ENCODE data around the gene ANP32E.

DNA sequence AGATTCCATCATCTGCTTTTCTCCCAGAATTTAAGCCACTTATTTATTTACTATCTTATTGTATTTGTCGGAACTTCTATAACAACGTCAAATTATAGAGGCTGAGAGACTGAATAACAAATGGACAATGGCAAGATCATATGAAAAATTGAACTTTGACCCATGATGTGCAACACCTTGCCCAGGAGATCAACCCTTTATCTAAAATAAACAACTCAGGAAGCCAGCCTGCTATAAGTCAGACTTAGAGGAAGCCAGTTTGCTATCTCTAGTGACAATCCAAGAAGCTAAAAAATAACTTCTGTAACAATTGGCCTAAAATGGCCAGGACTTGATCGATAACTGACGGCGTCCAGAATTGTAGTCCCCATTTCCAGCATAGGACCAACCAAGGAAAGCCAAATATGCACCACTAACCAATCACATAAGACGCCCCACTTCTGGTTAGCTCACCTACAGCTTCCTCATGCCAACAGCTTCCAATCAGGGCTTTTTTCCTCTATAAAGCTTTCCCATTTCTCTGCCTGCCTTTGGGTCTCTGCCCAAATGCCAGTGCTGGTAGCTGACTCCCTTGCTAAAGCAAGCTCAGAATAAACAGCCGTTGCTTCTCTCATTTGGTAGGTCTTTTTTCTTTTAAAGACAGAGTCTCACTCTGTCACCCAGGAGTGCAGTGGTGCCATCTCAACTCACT lies 28.5 kb downstream of the ANP32E start:
- TF ChIP-seq, protein P1, sequence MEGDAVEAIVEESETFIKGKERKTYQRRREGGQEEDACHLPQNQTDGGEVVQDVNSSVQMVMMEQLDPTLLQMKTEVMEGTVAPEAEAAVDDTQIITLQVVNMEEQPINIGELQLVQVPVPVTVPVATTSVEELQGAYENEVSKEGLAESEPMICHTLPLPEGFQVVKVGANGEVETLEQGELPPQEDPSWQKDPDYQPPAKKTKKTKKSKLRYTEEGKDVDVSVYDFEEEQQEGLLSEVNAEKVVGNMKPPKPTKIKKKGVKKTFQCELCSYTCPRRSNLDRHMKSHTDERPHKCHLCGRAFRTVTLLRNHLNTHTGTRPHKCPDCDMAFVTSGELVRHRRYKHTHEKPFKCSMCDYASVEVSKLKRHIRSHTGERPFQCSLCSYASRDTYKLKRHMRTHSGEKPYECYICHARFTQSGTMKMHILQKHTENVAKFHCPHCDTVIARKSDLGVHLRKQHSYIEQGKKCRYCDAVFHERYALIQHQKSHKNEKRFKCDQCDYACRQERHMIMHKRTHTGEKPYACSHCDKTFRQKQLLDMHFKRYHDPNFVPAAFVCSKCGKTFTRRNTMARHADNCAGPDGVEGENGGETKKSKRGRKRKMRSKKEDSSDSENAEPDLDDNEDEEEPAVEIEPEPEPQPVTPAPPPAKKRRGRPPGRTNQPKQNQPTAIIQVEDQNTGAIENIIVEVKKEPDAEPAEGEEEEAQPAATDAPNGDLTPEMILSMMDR (conservative IDR thresholded peaks at IDR 0.05) = no peak
- TF ChIP-seq ZFX (IDR thresholded peaks at IDR 0.05) = no peak

Data from C4-2B (cell line).